Umbilical cord (tissue), 2 donors: ENCODE results near the gene LBX2. TPM values are rescaled to one million over a fixed set of nuclear protein-coding genes. Genes with fewer than 3 reads are reported as not detected.
A peak's percentile ranks its signal among the peaks of the same experiment; 100 is the strongest.
"Not testable (repeated sequence)": the region's sequence is repeated elsewhere in the genome, so short reads cannot be mapped to it uniquely, and the experiment has no call there.

ENCODE experiments used
- DNase-seq: peaks from one replicate; pipeline ENCODE4 v3.0.0-alpha.2; 2015; ENCODE audit warnings: low spot score
- total RNA-seq: library from RNA; depleted of rRNA; stranded (reverse); fragments of >200 nt; gene quantifications from one replicate; pipeline ENCODE4 v1.2.3, GENCODE V29; 2014; ENCODE audit warnings: low replicate concordance; ENCODE audit not compliant: insufficient read depth

Gene LBX2
- total RNA-seq, 1 donor from 2014 or later = not detected

DNA sequence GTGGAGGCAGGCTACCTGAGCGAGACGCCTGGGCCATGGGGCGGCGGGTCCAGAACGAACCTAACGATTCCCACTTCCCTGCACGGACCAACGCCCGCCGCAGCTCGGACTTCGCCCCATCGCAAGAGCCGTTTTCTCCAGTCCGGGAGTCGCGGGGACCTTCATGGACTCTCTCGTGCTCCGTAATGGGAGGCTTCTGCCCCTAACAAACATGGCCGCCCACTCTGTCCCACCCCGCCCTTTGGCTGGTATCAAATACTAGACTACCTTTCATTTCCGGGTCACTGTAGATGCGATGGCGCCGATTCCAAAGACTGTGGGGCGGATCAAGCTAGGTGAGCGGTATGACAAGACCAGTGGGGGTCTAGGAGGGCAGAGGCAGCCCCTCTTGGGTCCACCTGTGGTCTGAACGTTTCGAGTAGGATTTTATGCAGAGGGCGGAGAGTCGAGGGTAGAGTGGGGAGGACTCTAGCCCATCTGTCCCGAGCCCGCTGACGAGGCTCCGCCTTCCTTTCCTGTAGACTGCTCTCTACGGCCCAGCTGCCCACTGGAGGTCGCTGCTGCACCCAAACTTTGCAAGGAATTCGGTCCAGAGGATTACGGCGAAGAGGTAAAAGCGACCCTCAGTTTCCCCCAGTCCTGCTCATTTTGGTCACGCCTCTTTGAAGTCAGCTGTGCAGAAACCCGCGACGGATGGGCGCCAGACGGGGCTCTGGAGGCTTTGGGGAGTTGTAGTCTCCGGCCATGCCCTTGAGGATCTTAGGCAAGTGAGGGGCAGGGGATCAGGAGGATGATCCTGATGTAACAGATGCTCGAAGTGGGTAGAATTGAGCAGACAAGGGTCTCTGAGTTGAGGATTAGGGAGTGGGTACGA, 16.4 kb downstream of the LBX2 start, which contains the start of the genes CCDC142 and TTC31:
Gene CCDC142 (minus strand): TSS at position 198 of the 874 bp plus-strand sequence. CDS start 161 bp downstream, at position 37.
Gene TTC31 (plus strand): TSS at position 281 of the 874 bp plus-strand sequence. CDS start 15 bp downstream, at position 296.
- DNase-seq = peak; percentile 99

DNA sequence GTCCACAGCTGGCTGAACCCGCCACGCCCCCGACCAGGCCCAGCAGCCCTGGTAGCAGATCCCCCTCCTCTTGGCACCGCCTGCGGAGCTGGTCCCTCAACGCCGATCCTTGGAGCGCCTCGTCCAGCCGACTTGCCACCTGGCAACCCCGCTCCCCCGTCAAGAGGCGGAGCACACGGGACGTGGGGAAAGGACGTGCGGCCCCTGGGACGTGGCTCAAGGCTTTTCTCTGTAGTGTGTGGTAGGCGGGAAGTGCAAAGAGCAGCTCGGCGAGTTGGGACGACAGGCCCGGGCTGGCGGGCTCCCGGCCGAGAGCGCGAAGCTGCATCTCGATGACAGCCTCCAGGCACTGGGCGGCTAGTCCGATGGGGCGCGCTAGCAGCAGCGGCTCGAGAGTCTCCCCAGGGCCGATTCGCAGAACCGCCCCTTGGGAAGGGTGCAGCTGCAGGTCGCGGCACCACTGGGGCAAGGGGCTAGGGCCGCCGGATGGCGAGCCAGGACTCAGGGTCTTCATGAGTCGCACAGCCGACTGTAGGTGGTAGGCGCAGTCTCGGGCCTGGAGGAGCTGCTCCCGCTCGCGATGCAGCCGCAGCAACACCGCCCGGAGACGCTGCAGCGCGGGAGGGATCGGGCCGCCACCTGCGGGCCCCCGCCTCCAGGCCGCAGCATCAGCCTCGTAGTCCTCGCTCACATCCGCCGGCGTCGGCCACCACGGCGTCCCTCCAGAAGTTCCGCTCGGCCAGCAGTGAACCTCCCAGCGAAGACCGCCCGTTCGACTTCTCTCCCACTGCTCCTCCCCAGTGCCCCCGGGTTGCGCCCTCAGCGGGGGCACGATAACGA, 17.2 kb downstream of the LBX2 start:
- no peak for DNase-seq

DNA sequence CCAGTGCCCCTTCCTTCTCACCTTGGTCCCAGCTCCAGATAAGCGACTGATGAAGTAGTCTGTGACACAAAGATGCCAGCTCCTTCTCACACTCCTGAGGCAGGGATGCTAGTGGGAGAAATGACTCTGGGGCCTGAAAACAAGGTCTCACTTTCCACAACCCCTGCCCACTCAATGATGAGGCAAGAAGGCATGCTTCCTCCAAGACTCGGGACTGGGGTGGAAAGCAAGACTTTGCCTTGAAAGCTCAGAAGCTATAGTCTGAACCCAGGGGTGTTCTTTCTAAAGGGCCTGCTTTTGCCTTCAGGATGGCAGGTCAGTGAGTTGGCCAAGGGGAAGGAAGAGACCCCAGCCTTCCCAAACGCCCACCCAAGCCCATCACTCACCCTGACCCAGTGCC, 18.0 kb downstream of the LBX2 start:
- no peak for DNase-seq

- DNase-seq = no peak
These were observed 24.5 kb downstream of the LBX2 start for GRCh38 chr2:74474899-74475298.

DNA sequence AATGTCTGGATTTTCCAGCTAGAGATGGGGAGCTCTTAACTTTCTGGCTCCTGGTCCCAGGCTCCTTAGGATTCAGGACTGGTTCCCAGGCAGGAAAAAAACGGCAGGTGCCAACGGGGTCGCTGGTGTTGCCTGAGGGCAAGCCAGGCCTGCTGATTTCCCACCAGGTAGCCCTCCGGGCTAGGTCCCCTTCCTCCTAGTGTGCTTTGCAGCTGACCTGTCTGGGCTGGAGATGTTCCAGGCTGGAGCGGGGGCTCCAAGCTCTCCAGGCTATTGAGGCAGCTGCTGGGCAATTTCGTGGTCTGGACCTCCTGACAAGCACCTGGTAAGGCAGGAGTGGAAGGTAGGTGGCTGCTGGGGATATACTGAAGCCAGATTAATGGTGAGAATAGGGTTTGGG, 24.9 kb downstream of the LBX2 start:
- DNase-seq = no peak

DNA sequence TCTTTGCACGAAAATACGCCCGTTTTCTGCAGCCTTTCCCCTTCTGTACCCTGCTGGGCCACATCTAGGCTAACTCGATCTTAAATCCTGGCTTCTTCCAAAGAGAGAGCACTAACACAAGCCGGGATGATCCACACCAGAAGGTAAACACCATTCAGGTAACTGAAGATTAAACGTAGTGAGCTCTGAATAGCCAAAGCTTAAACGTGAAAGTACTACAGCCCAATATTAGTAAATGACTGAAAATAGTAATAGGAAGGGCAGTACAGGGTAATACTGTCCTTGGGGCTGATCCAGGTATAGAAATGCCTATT, 26.5 kb downstream of the LBX2 start:
- no peak for DNase-seq

- peak; percentile 97 for DNase-seq
These were observed 27.1 kb downstream of the LBX2 start, which contains the start of gene MRPL53 for GRCh38 chr2:74472086-74472944. Gene MRPL53 (minus strand): TSS chr2:74472680. CDS start chr2:74472660, 20 bp downstream.

DNA sequence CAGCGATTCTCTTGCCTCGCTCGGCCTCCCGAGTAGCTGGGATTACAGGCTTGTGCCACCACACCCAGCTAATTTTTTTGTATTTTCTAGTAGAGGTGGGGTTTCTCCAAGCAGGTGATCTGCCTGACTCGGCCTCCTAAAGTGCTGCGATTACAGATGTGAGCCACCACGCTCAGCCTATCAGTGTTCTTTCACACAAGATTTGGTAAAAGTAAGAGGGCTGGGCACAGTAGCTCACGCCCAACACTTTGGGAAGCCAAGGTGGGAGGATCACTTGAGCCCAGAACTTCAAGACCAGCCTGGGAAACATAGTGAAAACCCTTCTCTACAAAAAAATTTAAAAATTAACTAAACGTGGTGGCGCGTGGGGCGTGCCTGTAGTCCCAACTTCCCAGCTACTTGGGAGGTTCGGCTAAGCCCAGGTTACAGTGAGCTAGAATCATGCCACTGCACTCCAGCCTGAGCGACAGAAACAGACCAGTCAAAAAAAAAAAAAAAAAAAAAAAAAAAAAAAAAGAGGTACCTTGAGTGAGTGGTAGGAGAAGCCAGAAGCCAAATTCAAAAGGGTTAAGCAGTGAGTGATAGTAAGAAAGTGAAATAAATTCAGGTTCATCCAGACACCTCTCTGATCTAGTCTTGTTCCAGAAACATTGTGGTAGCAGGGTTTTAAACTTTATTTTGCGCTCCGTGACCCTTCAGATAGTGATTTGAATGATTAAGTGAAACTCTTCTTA, 27.9 kb downstream of the LBX2 start:
- no peak for DNase-seq

- DNase-seq = not testable (repeated sequence)
These were observed 28.7 kb downstream of the LBX2 start for GRCh38 chr2:74470742-74471141.

GRCh38 chr2:74464406-74464805, 35.0 kb downstream of the LBX2 start:
- no peak for DNase-seq

- no peak for DNase-seq
These were observed 36.7 kb downstream of the LBX2 start for GRCh38 chr2:74462786-74463105.

- DNase-seq = no peak
These were observed 37.2 kb downstream of the LBX2 start for GRCh38 chr2:74462054-74462785.

DNA sequence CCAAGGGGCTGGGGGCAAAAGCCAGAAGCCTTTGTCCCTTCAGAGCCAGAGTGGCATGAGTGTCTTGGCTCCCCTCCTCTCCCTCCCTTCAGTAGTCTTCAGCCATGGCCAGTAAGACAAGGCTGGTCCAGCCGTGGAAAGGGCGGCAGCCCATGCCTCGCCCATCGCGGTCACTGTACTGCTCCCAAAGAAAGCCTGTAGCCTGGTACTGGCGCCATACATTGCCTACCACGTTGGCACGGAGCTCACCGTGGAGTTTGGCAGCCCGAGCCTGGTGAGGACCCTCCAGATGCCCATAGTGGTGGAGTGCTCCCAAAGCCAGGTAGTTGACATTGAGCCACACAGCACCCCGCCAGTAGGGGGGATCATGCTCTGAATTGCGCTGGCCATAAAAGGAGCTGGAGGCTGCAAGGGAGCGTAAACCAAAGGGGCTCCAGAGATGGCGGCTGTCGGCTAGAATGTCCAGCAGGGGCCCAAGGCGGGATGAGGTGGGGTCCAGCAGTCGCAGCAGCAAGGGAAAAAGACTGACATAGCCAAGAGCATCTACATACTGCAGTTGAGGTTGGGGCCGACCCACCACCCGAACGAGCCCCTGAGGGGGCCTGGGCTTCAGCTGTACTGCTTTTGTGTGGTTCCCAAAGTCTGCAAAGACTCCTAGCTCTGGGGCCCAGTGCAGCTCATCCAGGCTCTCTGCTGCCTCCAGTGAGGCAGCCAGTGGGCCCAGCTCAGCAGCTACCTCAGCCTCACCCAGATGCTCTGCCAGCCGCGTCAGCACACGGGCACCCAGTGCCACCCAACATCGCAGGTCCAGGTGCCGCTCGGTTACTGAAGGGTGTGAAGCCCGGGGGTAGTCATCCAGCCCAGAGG, 38.0 kb downstream of the LBX2 start:
- DNase-seq = no peak

DNA sequence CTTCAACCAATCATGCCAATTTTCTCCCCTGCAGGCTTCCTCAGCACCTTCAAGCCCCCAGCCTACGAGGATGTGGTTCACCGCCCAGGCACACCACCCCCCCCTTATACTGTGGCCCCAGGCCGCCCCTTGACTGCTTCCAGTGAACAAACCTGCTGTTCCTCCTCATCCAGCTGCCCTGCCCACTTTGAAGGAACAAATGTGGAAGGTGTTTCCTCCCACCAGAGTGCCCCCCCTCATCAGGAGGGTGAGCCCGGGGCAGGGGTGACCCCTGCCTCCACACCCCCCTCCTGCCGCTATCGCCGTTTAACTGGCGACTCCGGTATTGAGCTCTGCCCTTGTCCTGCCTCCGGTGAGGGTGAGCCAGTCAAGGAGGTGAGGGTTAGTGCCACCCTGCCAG, 39.2 kb downstream of the LBX2 start:
- not testable (repeated sequence) for DNase-seq

- not testable (repeated sequence) for DNase-seq
These were observed 39.8 kb downstream of the LBX2 start for GRCh38 chr2:74459503-74460118.

- DNase-seq = peak; percentile 57
These were observed 40.5 kb downstream of the LBX2 start for GRCh38 chr2:74458938-74459363.

DNA sequence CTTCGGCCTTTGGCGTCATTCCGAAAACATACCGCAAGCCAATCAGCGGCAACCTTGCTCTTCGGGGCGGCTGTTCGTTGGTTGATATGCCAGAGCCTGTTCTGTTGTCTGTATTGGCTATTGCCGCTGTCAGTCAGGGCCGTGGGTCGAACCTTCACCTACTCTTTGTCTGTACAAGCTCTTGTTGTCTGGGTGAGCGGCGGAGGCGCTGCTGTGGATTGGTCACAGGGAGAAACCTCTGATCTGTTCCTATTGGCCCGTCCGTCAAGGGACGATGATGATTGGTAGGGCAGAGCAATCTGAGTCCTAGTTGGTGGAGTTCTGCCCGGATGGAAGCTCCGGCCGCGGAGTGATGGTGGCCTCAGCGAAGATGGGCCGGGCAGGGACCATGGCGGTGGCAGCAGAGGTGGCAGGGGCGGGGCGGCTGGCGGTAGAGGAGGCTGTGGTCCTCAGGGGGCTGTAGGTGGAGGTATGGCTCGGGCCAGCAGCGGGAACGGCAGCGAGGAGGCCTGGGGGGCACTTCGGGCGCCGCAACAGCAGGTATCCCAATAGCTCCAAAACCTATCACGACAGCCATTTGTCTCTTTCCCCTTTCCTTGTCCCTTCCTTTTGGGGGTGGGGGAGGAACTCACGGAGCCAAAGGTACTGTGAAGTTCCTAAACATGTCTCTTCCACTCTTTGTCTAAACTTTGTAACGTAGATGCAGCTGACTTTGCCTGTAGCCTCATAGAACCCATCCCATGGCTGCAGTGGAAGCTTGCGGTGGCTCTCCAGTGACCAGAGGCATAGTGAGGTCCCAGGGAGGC, 41.1 kb downstream of the LBX2 start, which contains the start of gene WBP1:
Gene WBP1 (plus strand): TSS at position 307 of the 806 bp plus-strand sequence. CDS start 165 bp downstream, at position 472.
- DNase-seq = peak; percentile 100
